Measurements from ENCODE around the gene LRP1B.

- TF ChIP-seq CTCF (IDR thresholded peaks at IDR 0.05) (no peak), EP300 (IDR thresholded peaks at IDR 0.05) (no peak), POLR2A (IDR thresholded peaks at IDR 0.05) (no peak)
These were observed 92.0 kb downstream of the LRP1B start for GRCh38 chr2:142038826-142039225.

Data from tibial nerve (tissue), 4 donors.